Right atrium auricular region (tissue), 2 donors: ENCODE measurements around the gene OTUD1. TPM values are rescaled to one million over a fixed set of nuclear protein-coding genes. Genes with fewer than 3 reads are reported as not detected.

Experiments
- DNase-seq: peaks from one replicate; pipeline ENCODE4 v3.0.0-alpha.2; 2019; ENCODE audit warnings: low spot score
- H3K27ac ChIP-seq, 2 donors: fragments of 200-600 bp; sonication (generic); 1 replicate in 1 of 2; 2 replicates in 1 of 2; pipeline ENCODE4 v1.5.1; 2016 to 2019
- H3K27me3 ChIP-seq, 2 donors: fragments of 200-600 bp; sonication (generic); one replicate each; pipeline versions ENCODE4 v1.5.1 to v1.6.0; 2017 to 2019
- H3K36me3 ChIP-seq: fragments of 200-600 bp; sonication (generic); one replicate; pipeline ENCODE4 v1.5.1; 2016
- H3K4me1 ChIP-seq, 2 donors: fragments of 200-600 bp; sonication (generic); one replicate each; pipeline versions ENCODE4 v1.5.1 to v1.6.0; 2017 to 2019
- H3K4me3 ChIP-seq, 2 donors: fragments of 200-600 bp; sonication (generic); 1 replicate in 1 of 2; 2 replicates in 1 of 2; pipeline ENCODE4 v1.5.1; 2017 to 2019; ENCODE audit warnings: mild to moderate bottlenecking in 1 of 2, moderate library complexity in 1 of 2
- H3K9me3 ChIP-seq, 2 donors: fragments of 200-600 bp; sonication (generic); one replicate each; pipeline ENCODE4 v1.5.1; 2019
- CTCF ChIP-seq, 2 donors: fragments of 200-600 bp; sonication (generic); IDR thresholded peaks; one replicate each; pipeline ENCODE4 v1.5.1; 2019; ENCODE audit warnings: antibody characterized with exemption in 2 of 2
- total RNA-seq, 2 donors: library from RNA; depleted of rRNA; stranded (reverse); fragments of >200 nt; gene quantifications; one replicate each; pipeline ENCODE4 v1.1.0, GENCODE V29; 2016

OTUD1 gene
- total RNA-seq, 2 donors from 2014 or later, result 9.1 to 27.1 TPM

- H3K4me3 ChIP-seq, result no peak overlapping the region
- H3K27ac ChIP-seq, result peak overlapping the region in 1 of 2 donors; percentile 82
- H3K36me3 ChIP-seq, result no peaks in the 10 kb centered on the region
- H3K4me1 ChIP-seq, result peaks cover 0 to 22% of the 10 kb centered on the region in 2 donors
- TF ChIP-seq CTCF (IDR thresholded peaks at IDR 0.05), result no peak
- DNase-seq, result no peak
- H3K9me3 ChIP-seq, result no peaks in the 10 kb centered on the region
- no peaks in the 10 kb centered on the region for H3K27me3 ChIP-seq
Measured at GRCh38 chr10:23406409-23406808, 32.5 kb upstream of the OTUD1 start.

- H3K4me3 ChIP-seq, result no peak overlapping the region
- DNase-seq, result no peak
- no peaks in the 10 kb centered on the region for H3K36me3 ChIP-seq
- H3K4me1 ChIP-seq, result peaks cover 0 to 16% of the 10 kb centered on the region in 2 donors
- no peak for TF ChIP-seq CTCF (IDR thresholded peaks at IDR 0.05)
- no peaks in the 10 kb centered on the region for H3K27me3 ChIP-seq
- H3K27ac ChIP-seq, result no peak overlapping the region
- H3K9me3 ChIP-seq, result no peaks in the 10 kb centered on the region
Measured at GRCh38 chr10:23408330-23408976, 30.4 kb upstream of the OTUD1 start.

- no peak for TF ChIP-seq CTCF (IDR thresholded peaks at IDR 0.05)
- Histone ChIP-seq H3K27me3 (no peaks in the 10 kb centered on the region), H3K9me3 (no peaks in the 10 kb centered on the region), H3K27ac (peak overlapping the region in 1 of 2 donors; percentile 60), H3K36me3 (no peaks in the 10 kb centered on the region), H3K4me3 (no peak overlapping the region), H3K4me1 (no peaks in the 10 kb centered on the region)
- no peak for DNase-seq
Measured at GRCh38 chr10:23412223-23412622, 26.7 kb upstream of the OTUD1 start.

- no peak overlapping the region for H3K4me3 ChIP-seq
- no peaks in the 10 kb centered on the region for H3K9me3 ChIP-seq
- H3K27ac ChIP-seq, result no peak overlapping the region
- no peaks in the 10 kb centered on the region for H3K36me3 ChIP-seq
- no peak for TF ChIP-seq CTCF (IDR thresholded peaks at IDR 0.05)
- no peak for DNase-seq
- no peaks in the 10 kb centered on the region for H3K4me1 ChIP-seq
- H3K27me3 ChIP-seq, result no peaks in the 10 kb centered on the region
Measured at GRCh38 chr10:23413629-23414089, 25.2 kb upstream of the OTUD1 start.

GRCh38 chr10:23414658-23415057 lies 24.2 kb upstream of the OTUD1 start:
- no peak for TF ChIP-seq CTCF (IDR thresholded peaks at IDR 0.05)
- Histone ChIP-seq H3K4me1 (no peaks in the 10 kb centered on the region), H3K27me3 (no peaks in the 10 kb centered on the region), H3K9me3 (no peaks in the 10 kb centered on the region), H3K4me3 (no peak overlapping the region), H3K27ac (no peak overlapping the region), H3K36me3 (no peaks in the 10 kb centered on the region)
- no peak for DNase-seq

GRCh38 chr10:23417254-23417653 lies 21.6 kb upstream of the OTUD1 start:
- Histone ChIP-seq H3K9me3 (no peaks in the 10 kb centered on the region), H3K27ac (no peak overlapping the region), H3K36me3 (no peaks in the 10 kb centered on the region), H3K4me3 (no peak overlapping the region), H3K27me3 (no peaks in the 10 kb centered on the region), H3K4me1 (no peaks in the 10 kb centered on the region)
- no peak for DNase-seq
- no peak for TF ChIP-seq CTCF (IDR thresholded peaks at IDR 0.05)
